Smooth muscle cell of the coronary artery (primary cell): ENCODE measurements around the gene ATG2B. TPM values are rescaled to one million over a fixed set of nuclear protein-coding genes. Genes with fewer than 3 reads are reported as not detected.

Experiments
- total RNA-seq: library from RNA; depleted of rRNA; stranded (reverse); fragments of >200 nt; gene quantifications from 2 replicates; pipeline ENCODE4 v1.2.3, GENCODE V29; 2014; ENCODE audit warnings: low replicate concordance

The ATG2B gene
- 14.8 and 31.1 TPM in 2 replicates for total RNA-seq

GRCh38 chr14:96362965-96363750 is at the start of gene ATG2B, which contains the start of gene GSKIP:
Gene ATG2B (minus strand): TSS chr14:96363341. CDS start chr14:96362976, 365 bp downstream.
Gene GSKIP (plus strand): TSS chr14:96363526. CDS start chr14:96382248, 18,722 bp downstream.

DNA sequence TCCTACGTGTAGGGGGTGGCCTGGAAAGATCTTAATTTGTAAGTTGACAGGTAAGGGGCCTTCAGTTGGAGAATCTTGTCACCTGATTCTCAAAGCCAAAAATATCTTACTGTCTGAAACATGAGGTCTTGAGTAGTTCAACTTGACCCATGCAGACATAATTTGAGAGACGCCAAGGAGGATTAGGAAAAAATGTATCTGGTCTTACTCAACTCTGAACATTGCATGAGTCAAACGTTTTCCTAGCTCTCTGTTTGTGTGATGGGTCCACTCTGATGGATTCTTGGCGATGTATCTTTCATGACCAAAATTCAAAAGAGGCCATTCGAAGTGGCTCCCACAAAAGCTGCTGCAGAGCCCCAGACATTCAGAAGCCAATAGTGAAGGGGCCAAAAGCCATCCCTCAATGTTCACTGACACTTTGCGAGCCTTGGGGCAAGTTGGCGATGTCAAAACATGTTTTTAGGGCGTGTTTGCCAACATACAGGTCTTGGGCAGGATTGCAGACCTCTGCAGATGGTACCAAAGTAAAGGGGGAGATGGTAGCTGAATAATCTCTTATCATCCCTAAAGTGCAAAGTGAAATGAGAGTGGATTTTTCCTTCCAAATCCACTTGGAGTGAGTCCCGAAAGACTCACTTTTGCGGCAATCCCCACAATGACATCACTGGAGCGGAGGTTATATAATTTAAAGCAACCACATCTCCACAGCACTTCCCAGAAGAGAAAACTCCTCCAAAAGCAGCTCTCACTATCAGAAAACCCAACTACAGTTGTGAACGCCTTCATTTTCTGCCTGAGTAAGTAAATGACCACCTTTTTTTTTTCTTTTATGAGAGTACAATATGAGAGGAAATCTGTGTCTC is 107.4 kb downstream of the ATG2B start, which contains the start of gene BDKRB1:
TSS of gene BDKRB1 (plus strand) at position 710 of the 866 bp plus-strand sequence. CDS start 7,473 bp downstream, outside the sequence.

Other genes with a start within 250 kb of the ATG2B start
- 0.08 and 61.8 TPM in 2 replicates for gene BDKRB2, start 158.5 kb downstream of the ATG2B start, total RNA-seq
- 0.08 and 0.47 TPM in 2 replicates for gene BDKRB1, start 107.1 kb downstream of the ATG2B start, total RNA-seq
- gene GSKIP, start 185 bp upstream of the ATG2B start, total RNA-seq: 27.9 and 57.0 TPM in 2 replicates
- gene AK7, start 28.8 kb upstream of the ATG2B start, total RNA-seq: 0.23 TPM in 2 replicates
- 52.7 and 57.0 TPM in 2 replicates for gene PAPOLA, start 139.0 kb upstream of the ATG2B start, total RNA-seq